Measurements from ENCODE around the gene FRAT2.
"Not testable (repeated sequence)": the region's sequence is repeated elsewhere in the genome, so short reads cannot be mapped to it uniquely, and the experiment has no call there.

The FRAT2 gene

DNA sequence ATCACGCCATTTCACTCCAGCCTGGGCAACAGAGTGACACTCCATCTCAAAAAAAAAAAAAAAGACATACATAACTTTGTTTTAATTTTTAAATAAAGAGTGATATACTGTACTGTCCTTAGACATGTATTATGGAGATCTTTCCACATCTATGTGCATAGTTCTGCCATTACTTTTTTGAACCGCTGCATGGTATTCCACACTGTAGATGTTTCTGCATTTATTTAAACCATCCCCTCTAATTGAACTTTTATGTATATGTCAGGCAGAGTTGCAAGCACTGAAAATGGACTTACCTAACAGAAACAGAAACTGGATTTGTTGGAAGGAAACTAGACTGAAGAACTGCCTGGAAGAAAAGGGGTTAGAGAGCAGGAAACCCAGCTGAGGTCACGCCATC lies 33.5 kb downstream of the FRAT2 start:
- DNase-seq (ENCODE audit: low read depth, low spot score), result no peak
- no peak overlapping the region for H3K4me3 ChIP-seq (ENCODE audit: low read length)

DNA sequence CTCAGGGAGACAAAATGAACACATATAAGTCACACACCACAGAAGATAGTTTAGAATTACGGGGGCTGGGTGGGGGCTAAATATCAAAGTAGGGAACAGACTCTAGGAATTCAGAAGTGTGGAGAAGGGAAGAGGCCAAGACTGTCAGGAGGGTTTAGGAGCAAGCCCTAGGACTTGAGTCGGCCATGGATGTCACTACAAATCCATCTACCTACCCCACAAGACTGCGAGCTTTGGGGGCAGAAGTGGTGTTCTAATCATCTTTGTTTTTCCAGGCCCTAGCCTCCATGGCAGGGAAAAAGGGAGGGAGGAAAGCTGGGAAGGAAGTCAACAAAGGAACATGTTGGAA lies 36.3 kb downstream of the FRAT2 start:
- DNase-seq (ENCODE audit: low read depth, low spot score), result no peak
- H3K4me3 ChIP-seq (ENCODE audit: low read length), result no peak overlapping the region

DNA sequence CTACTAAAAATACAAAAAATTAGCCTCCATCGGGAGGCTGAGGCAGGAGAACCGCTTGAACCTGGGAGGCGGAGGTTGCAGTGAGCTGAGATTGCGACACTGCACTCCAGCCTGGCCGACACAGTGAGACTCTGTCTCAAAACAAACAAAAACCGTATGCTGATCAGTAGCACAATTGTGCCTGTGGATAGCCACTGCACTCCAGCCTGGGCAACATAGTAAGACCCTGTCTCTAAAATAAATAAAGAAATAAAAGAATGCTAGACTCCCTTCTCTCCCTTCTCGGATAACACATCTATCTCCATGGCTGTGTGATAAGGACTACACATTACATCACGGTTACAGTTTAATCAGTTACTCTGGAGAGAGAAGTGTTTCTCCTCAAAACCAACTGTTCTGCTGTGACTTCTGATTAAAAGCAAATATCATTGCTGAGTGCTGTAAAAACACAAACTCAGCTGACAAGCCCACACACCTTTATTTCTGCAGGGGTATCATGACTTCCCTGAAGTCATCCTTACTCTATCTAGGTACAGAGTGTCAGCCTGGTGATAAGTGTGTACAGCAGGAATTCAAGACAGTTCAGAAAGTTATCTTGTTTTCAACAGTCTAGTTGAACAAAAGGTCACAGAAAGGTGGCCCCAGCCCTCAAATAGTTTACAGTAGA lies 36.8 kb downstream of the FRAT2 start:
- no peak overlapping the region for H3K4me3 ChIP-seq (ENCODE audit: low read length)
- DNase-seq (ENCODE audit: low read depth, low spot score), result no peak

DNA sequence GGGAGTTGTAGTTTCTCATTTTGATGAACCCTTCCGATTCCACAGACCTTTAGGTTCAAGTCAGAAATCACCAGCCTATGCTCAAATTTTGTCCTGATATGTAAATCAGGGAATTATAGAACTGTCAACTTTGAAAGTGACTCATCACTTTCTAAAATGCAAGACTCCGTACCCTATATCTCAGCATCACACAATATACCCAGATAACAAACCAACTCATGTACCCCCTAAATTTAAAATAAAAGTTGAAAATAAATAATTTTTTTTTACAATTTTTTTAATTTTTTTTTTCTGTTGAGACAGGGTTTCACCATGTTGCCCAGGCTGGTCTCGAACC lies 41.7 kb downstream of the FRAT2 start:
- H3K4me3 ChIP-seq (ENCODE audit: low read length), result peak overlapping the region; percentile 5
- no peak for DNase-seq (ENCODE audit: low read depth, low spot score)

DNA sequence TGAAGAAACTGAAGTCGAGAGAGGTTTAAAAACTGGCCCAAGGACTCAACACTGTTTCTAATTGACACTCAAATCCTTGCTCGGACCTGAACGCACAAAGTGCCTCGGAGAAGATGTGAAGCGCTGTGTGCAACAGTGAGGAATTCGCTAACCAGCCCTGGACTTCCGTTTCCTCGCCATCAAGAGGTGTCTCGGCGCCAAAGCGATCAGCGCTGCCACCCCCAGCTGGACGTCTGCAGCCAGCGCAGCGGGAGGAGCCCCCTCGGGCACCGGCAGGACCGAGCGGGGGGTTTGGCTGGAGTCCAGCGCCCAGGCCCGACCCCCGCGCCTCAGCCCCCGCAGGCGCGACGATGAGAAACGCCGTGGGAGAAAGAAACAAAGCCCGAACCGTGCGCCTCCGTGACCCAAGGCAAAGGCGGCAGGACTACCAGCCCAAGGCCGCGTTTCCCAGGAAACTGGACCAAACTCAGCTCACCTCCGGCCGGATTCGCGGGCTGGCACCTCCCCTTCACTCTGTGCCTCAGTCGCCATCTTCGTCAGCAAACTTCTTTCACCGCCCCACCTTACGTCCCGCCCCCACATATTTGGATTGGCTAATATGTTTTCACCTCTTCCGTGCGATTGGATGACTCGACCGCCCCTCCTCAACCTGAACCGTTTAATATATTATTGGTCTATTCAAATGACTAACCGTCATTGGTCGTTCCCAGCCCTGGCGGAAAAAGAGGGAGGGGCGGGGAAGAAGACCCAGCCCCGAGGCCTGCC lies 42.2 kb downstream of the FRAT2 start, which contains the start of gene ARHGAP19:
TSS of gene ARHGAP19 (minus strand) at position 541 of the 765 bp plus-strand sequence. CDS start at position 531, 10 bp downstream.
- peak; percentile 97 for DNase-seq (ENCODE audit: low read depth, low spot score)
- H3K4me3 ChIP-seq (ENCODE audit: low read length), result peak within 1 kb of the TSS; percentile 94

DNA sequence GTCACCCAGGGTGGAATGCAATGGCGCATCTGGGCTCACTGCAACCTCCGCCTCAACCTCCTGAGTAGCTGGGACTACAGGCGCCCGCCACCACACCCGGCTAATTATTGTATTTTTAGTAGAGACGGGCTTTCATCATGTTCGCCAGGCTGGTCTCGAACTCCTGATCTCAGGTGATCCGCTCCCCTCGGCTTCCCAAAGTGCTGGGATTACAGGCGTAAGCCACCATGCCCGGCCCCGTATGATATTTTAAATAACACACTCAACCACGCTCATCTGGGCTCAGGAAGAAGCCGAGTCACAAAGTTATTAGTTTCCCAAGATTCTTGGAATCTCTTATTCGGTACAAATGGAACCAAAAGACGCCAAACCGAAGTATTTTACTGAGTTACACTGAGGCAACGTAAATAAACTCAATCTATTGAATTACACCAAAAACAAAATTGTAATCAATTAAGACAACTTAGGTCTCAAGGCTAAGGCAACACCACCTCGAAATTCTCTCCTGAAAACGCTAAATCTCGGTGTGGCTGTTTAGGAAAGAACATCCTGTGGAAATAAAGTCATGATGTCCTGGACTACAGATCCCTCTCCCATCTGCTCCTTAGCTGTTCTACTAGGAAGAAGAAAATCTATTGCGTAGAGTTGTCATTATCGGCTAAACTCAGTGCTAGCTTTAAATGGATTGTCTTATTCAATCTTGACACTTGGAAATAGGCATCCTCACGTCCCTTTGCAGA lies 43.0 kb downstream of the FRAT2 start:
- peak overlapping the region; percentile 94 for H3K4me3 ChIP-seq (ENCODE audit: low read length)
- DNase-seq (ENCODE audit: low read depth, low spot score), result no peak

DNA sequence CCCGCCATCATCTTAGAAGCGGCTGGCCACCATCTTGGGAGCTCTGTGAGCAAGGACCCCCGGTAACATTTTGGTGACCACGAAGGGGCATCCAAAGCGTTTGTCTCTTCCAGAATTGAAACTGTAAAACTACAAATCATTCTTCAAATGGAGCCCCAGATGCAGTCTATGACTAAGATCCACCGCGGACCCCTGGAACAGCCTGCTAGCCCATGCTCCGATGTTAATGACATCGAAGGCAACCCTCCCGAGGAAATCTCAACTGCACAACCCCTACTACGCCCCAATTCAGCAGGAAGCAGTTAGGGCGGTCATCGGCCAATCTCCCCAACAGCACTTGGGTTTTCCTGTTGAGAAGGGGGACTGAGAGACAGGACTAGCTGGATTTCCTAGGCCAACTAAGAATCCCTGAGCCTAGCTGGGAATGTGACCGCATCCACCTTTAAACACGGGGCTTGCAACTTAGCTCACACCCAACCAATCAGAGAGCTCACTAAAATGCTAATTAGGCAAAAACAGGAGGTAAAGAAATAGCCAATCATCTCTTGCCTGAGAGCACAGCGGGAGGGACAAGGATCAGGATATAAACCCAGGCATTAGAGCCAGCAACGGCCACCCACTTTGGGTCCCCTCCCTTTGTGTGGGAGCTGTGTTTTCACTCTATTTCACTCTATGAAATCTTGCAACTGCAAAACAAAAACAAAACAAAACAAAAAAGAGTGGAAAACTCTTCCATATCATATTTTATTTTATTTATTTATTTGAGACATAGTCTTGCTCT lies 43.8 kb downstream of the FRAT2 start:
- not testable (repeated sequence) for H3K4me3 ChIP-seq (ENCODE audit: low read length)

DNA sequence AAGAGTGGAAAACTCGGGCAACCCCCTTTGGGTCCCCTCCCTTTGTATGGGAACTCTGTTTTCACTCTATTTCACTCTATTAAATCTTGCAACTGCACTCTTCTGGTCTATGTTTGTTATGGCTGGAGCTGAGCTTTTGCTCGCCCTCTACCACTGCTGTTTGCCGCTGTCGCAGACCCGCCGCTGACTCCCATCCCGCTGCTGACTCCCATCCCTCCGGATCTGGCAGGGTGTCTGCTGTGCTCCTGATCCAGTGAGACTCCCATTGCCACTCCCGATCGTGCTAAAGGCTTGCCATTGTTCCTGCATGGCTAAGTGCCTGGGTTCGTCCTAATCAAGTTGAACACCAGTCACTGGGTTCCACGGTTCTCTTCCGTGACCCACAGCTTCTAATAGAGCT lies 44.5 kb downstream of the FRAT2 start:
- not testable (repeated sequence) for H3K4me3 ChIP-seq (ENCODE audit: low read length); DNase-seq (ENCODE audit: low read depth, low spot score)

More for the DNA sequence above, 43.8 kb downstream of the FRAT2 start:
- not testable (repeated sequence) for DNase-seq (ENCODE audit: low read depth, low spot score)
